Endothelial cell of umbilical vein (primary cell): ENCODE measurements around the gene SETD3. TPM values are rescaled to one million over a fixed set of nuclear protein-coding genes. Genes with fewer than 3 reads are reported as not detected.

ENCODE experiments used
- BruUV-seq: library from RNA; stranded (reverse); fragments of 400-500 nt; replicated peaks from 2 replicates; lab custom pipeline; 2021; lab: Mats Ljungman, UMichigan
- CTCF ChIA-PET: fragments of 300-600, 350-600 bp; sonication (Branson Sonifier 250); formaldehyde crosslinking; loops from one replicate; lab custom pipeline; 2021; ENCODE audit warnings: antibody characterized with exemption, inconsistent platforms; lab: Charles Lee
- POLR2A ChIA-PET: fragments of 300-600, 350-600 bp; sonication (Branson Sonifier 250); formaldehyde crosslinking; loops from one replicate; lab custom pipeline; 2021; ENCODE audit warnings: antibody characterized with exemption, inconsistent platforms; lab: Charles Lee
- DNase-seq: peaks from one replicate; pipeline ENCODE4 v3.0.0-alpha.2; 2011; ENCODE audit warnings: low read depth, low spot score
- FAIRE-seq: peaks from 2 replicates; lab custom pipeline; 2011; peaks lifted over from hg19 to GRCh38; lab: Jason Lieb, UNC
- H2AFZ ChIP-seq: 2 replicates; pipeline ENCODE4 v1.6.0; 2012; ENCODE audit warnings: low read depth, low read length, control low read depth, inconsistent platforms
- H3K27ac ChIP-seq: 2 replicates; pipeline ENCODE4 v1.5.1; 2011; ENCODE audit warnings: low read depth, mild to moderate bottlenecking, control low read depth, low read length, moderate library complexity; ENCODE audit not compliant: insufficient read depth
- H3K27me3 ChIP-seq, 2 experiments: 2 replicates each; pipeline versions ENCODE4 v1.6.0 to v1.6.1; 2011; ENCODE audit warnings: low read length in 2 of 2, mixed read lengths in 1 of 2; ENCODE audit not compliant: control insufficient read depth in 2 of 2, insufficient read depth in 2 of 2
- H3K36me3 ChIP-seq, 2 experiments: 2 replicates in 1 of 2; 3 replicates in 1 of 2; pipeline ENCODE4 v1.5.1; 2011; ENCODE audit warnings: low read length in 2 of 2, mild to moderate bottlenecking in 1 of 2, moderate library complexity in 1 of 2; ENCODE audit not compliant: control insufficient read depth in 2 of 2, insufficient read depth in 2 of 2; ENCODE audit errors: extremely low read depth in 1 of 2
- H3K4me1 ChIP-seq: 3 replicates; pipeline ENCODE4 v1.5.1; 2011; ENCODE audit warnings: mild to moderate bottlenecking, low read length; ENCODE audit not compliant: control insufficient read depth, insufficient read depth; ENCODE audit errors: extremely low read depth
- H3K4me2 ChIP-seq: 2 replicates; pipeline ENCODE4 v1.6.1; 2011; ENCODE audit warnings: low read length, control low read depth, mixed read lengths; ENCODE audit not compliant: insufficient read depth
- H3K4me3 ChIP-seq, 3 experiments: fragments of 200-600 bp in 1 of 3; sonication (generic), shearing (Covaris generic) in 1 of 3; replicated peaks in 1 of 3; 2 replicates each; pipeline ENCODE4 v1.5.1; 2011 to 2016; ENCODE audit warnings: control low read depth in 3 of 3, low read length in 3 of 3, mild to moderate bottlenecking in 2 of 3, inconsistent platforms in 1 of 3, low read depth in 1 of 3, moderate library complexity in 1 of 3; ENCODE audit not compliant: insufficient read depth in 1 of 3
- H3K79me2 ChIP-seq: 2 replicates; pipeline ENCODE4 v1.6.0; 2012; ENCODE audit warnings: low read length, inconsistent platforms; ENCODE audit not compliant: control insufficient read depth, insufficient read depth
- H3K9ac ChIP-seq: replicated peaks from 2 replicates; pipeline ENCODE3; 2011; ENCODE audit warnings: low read length, control low read depth; ENCODE audit not compliant: insufficient read depth; ENCODE audit errors: extremely low read depth
- H3K9me1 ChIP-seq: replicated peaks from 3 replicates; pipeline ENCODE4 v1.6.0; 2011; ENCODE audit warnings: mild to moderate bottlenecking, low read length; ENCODE audit not compliant: control insufficient read depth, insufficient read depth; ENCODE audit errors: extremely low read depth
- H3K9me3 ChIP-seq: replicated peaks from 2 replicates; pipeline ENCODE4 v1.5.1; 2012; ENCODE audit warnings: low read length, inconsistent platforms; ENCODE audit not compliant: control insufficient read depth, insufficient read depth
- H4K20me1 ChIP-seq: replicated peaks from 2 replicates; pipeline ENCODE3; 2011; ENCODE audit warnings: mild to moderate bottlenecking, low read length; ENCODE audit not compliant: control insufficient read depth, insufficient read depth; ENCODE audit errors: extremely low read depth
- CTCF ChIP-seq, 2 donors: IDR thresholded peaks; 1 replicate in 1 of 2; 2 replicates in 1 of 2; pipeline ENCODE4 v1.5.1; 2011; ENCODE audit warnings: low read length in 2 of 2, mild to moderate bottlenecking in 2 of 2, moderate library complexity in 2 of 2, control low read depth in 1 of 2, inconsistent platforms in 1 of 2, low read depth in 1 of 2; ENCODE audit not compliant: insufficient read depth in 1 of 2; ENCODE audit errors: extremely low read depth in 1 of 2
- EZH2 ChIP-seq: IDR thresholded peaks from 2 replicates; pipeline ENCODE4 v1.6.1; 2012; ENCODE audit warnings: borderline replicate concordance, low read depth, mild to moderate bottlenecking, moderate library complexity, low read length, inconsistent platforms; ENCODE audit not compliant: severe bottlenecking
- FOS ChIP-seq: IDR thresholded peaks from 2 replicates; pipeline ENCODE4 v1.6.1; 2011; ENCODE audit warnings: mild to moderate bottlenecking, low read length, moderate library complexity, borderline replicate concordance; ENCODE audit not compliant: insufficient read depth
- GATA2 ChIP-seq: IDR thresholded peaks from 2 replicates; pipeline ENCODE4 v1.7.0; 2011; ENCODE audit warnings: low read depth, mild to moderate bottlenecking, moderate library complexity, mixed read lengths, low read length; ENCODE audit not compliant: insufficient read length, insufficient read depth
- JUN ChIP-seq: IDR thresholded peaks from 2 replicates; pipeline ENCODE4 v1.6.1; 2011; ENCODE audit warnings: borderline replicate concordance, low read depth; ENCODE audit not compliant: insufficient read length, insufficient read depth
- MAX ChIP-seq: IDR thresholded peaks from 2 replicates; pipeline ENCODE4 v1.6.1; 2011; ENCODE audit not compliant: insufficient read depth, insufficient read length
- MYC ChIP-seq: IDR thresholded peaks from one replicate; pipeline ENCODE4 v1.6.1; 2011; ENCODE audit warnings: mild to moderate bottlenecking, low read depth, low read length
- POLR2A ChIP-seq: IDR thresholded peaks from 2 replicates; pipeline ENCODE4 v1.6.1; 2012; ENCODE audit warnings: low read depth, mild to moderate bottlenecking, control low read depth, low read length
- POLR2AphosphoS5 ChIP-seq: IDR thresholded peaks from 2 replicates; pipeline ENCODE4 v1.6.1; 2012; ENCODE audit warnings: low read depth, mild to moderate bottlenecking, control low read depth, low read length, moderate library complexity; ENCODE audit not compliant: insufficient read depth
- dilution Hi-C: fragments of 300-500 bp; cut with MboI; formaldehyde crosslinking; loops from one replicate; pipeline ENCODE4 v1.15.0; 2019; ENCODE audit warnings: low sequenced_read_pairs; ENCODE audit not compliant: extremely low pct_ligation_motif_present
- intact Hi-C: fragments of 100-400 bp; cut with micrococcal nuclease; formaldehyde crosslinking; loops from one replicate; pipeline ENCODE4 v1.10.0; 2022
- polyA plus RNA-seq, 4 experiments: library from polyadenylated mRNA; depleted of rRNA in 3 of 4; stranded (reverse) in 3 of 4; unstranded in 1 of 4; fragments of >200 nt; gene quantifications; 2 replicates each; pipeline versions ENCODE4 v1.2.1 to v1.2.3, GENCODE V29; 2011 to 2012; ENCODE audit warnings: missing spikeins in 1 of 4
- total RNA-seq: library from RNA; stranded (reverse); gene quantifications from 2 replicates; pipeline ENCODE4 v1.2.3, GENCODE V29; 2021

Gene SETD3
- total and polyA plus RNA-seq, 2 donors (not counting 3 experiments of a cell fraction or from before 2014, with no cell fraction given): 18.1 to 53.1 TPM

GRCh38 chr14:99378782-99379214 is 101.9 kb downstream of the SETD3 start:
- Histone ChIP-seq H3K27me3 (no peaks in the 10 kb centered on the region), H3K4me1 (no peaks in the 10 kb centered on the region), H3K9me1 (no peaks in the 10 kb centered on the region), H3K9me3 (no peaks in the 10 kb centered on the region), H3K36me3 (no peaks in the 10 kb centered on the region), H4K20me1 (no peaks in the 10 kb centered on the region), H3K9ac (no peak overlapping the region), H2AFZ (no peak overlapping the region), H3K27ac (no peak overlapping the region), H3K4me3 (no peak overlapping the region), H3K79me2 (no peaks in the 10 kb centered on the region), H3K4me2 (no peak overlapping the region)
- FAIRE-seq: no peak
- no peak for TF ChIP-seq CTCF (IDR thresholded peaks at IDR 0.05; ENCODE audit: extremely low read depth in 1 of 2, insufficient read depth in 1 of 2, low read depth in 1 of 2, low read length in 2 of 2)
- TF ChIP-seq MYC: no peak
- no peak for TF ChIP-seq POLR2AphosphoS5
- TF ChIP-seq POLR2A: no peak
- no peak for TF ChIP-seq EZH2
- no peak for TF ChIP-seq MAX
- no peak for TF ChIP-seq GATA2
- TF ChIP-seq FOS: no peak
- no peak for TF ChIP-seq JUN
- DNase-seq: no peak
- ChIA-PET CTCF (interaction anchor here (0.5 to 3.5 kb wide), 3 partner anchors 10 to 496 kb away, joined by 3 to 24 read pairs (median 3); no protein-coding TSS in a partner anchor), POLR2A (no interaction called here)
- intact Hi-C loops: no loop called here
- no TSS peak for BruUV-seq
- dilution Hi-C loops: no loop called here
